Esophagus muscularis mucosa (tissue), 4 donors: Measurements from ENCODE around the gene ST3GAL6. TPM values are rescaled to one million over a fixed set of nuclear protein-coding genes. Genes with fewer than 3 reads are reported as not detected.

Source experiments
- DNase-seq: peaks from one replicate; pipeline ENCODE4 v3.0.0-alpha.2; 2017; ENCODE audit errors: extremely low spot score
- H3K27ac ChIP-seq, 4 donors: fragments of 200-600 bp; sonication (generic); replicated peaks in 1 of 4; 1 replicate in 3 of 4; 2 replicates in 1 of 4; pipeline ENCODE4 v1.5.1; 2016 to 2019; ENCODE audit warnings: mild to moderate bottlenecking in 1 of 4
- H3K27me3 ChIP-seq, 4 donors: fragments of 200-600 bp; sonication (generic); one replicate each; pipeline versions ENCODE4 v1.5.1 to v1.6.0; 2016 to 2019
- H3K36me3 ChIP-seq, 4 donors: fragments of 200-600 bp; sonication (generic); one replicate each; pipeline ENCODE4 v1.5.1; 2016 to 2019
- H3K4me1 ChIP-seq, 4 donors: fragments of 200-600 bp; sonication (generic); one replicate each; pipeline ENCODE4 v1.5.1; 2016 to 2019
- H3K4me3 ChIP-seq, 4 donors: fragments of 200-600 bp; sonication (generic); 1 replicate in 2 of 4; 2 replicates in 2 of 4; pipeline ENCODE4 v1.5.1; 2016 to 2019; ENCODE audit warnings: mild to moderate bottlenecking in 4 of 4, moderate library complexity in 1 of 4
- H3K9me3 ChIP-seq, 4 donors: fragments of 200-600 bp; sonication (generic); 1 replicate in 3 of 4; 2 replicates in 1 of 4; pipeline ENCODE4 v1.5.1; 2016 to 2019
- CTCF ChIP-seq, 3 experiments: fragments of 200-600 bp in 2 of 3; fragments of 450-650 bp in 1 of 3; sonication (generic) in 2 of 3; IDR thresholded peaks; one replicate each; pipeline ENCODE4 v1.5.1; 2017 to 2019; ENCODE audit warnings: antibody characterized with exemption in 3 of 3, mild to moderate bottlenecking in 2 of 3, moderate library complexity in 1 of 3
- EP300 ChIP-seq: sonication (generic); formaldehyde crosslinking; IDR thresholded peaks from one replicate; pipeline ENCODE4 v1.6.1; 2017; ENCODE audit warnings: antibody characterized with exemption
- POLR2A ChIP-seq: fragments of 450-650 bp; IDR thresholded peaks from one replicate; pipeline ENCODE4 v1.6.1; 2017; ENCODE audit warnings: antibody characterized with exemption, moderate library complexity, mild to moderate bottlenecking, low read depth
- POLR2AphosphoS5 ChIP-seq, 2 donors: sonication (generic); formaldehyde crosslinking; IDR thresholded peaks; one replicate each; pipeline ENCODE4 v1.6.1; 2017; ENCODE audit warnings: antibody characterized with exemption in 2 of 2
- WGBS: methylation state at CpG from one replicate; pipeline ENCODE4 v1.1.5; 2018; 5-methylcytosine and 5-hydroxymethylcytosine counted together
- intact Hi-C: fragments of 100-400 bp; cut with DNase I; formaldehyde crosslinking; loops from one replicate; pipeline ENCODE4 v1.15.1; 2023
- total RNA-seq, 4 donors: library from RNA; depleted of rRNA; stranded (reverse); fragments of >200 nt; gene quantifications; one replicate each; pipeline versions ENCODE4 v1.1.0 to v1.2.1, GENCODE V29; 2016

ST3GAL6 gene
- total RNA-seq, 4 donors from 2014 or later: 3.3 to 10.8 (median 4.6) TPM

- H3K36me3 ChIP-seq: peaks cover 13 to 56% (median 25%) of the 10 kb centered on the region in 4 donors
- TF ChIP-seq POLR2A (no peak), EP300 (no peak), POLR2AphosphoS5 (IDR thresholded peaks at IDR 0.05) (no peak), CTCF (IDR thresholded peaks at IDR 0.05) (no peak)
- H3K27ac ChIP-seq: no peak overlapping the region
- DNase-seq: no peak
- WGBS: 83% methylated on average over 6 of the region's 6 CpGs
- H3K4me1 ChIP-seq: no peaks in the 10 kb centered on the region
- H3K4me3 ChIP-seq: no peak overlapping the region
- H3K9me3 ChIP-seq: no peaks in the 10 kb centered on the region
- H3K27me3 ChIP-seq: no peaks in the 10 kb centered on the region
- intact Hi-C loops: loop anchor here (5.0 kb wide), 1 partner anchor 209 kb away; no protein-coding TSS in a partner anchor
Observed at GRCh38 chr3:98811048-98811447, 47.9 kb downstream of the ST3GAL6 start.

- intact Hi-C loops: loop anchor here (5.0 kb wide), 1 partner anchor 211 kb away; no protein-coding TSS in a partner anchor
- no peaks in the 10 kb centered on the region for H3K27me3 ChIP-seq
- DNase-seq: no peak
- peaks cover 0 to 40% (median 15%) of the 10 kb centered on the region in 4 donors for H3K36me3 ChIP-seq
- no peak overlapping the region for H3K27ac ChIP-seq
- H3K4me3 ChIP-seq: no peak overlapping the region
- H3K9me3 ChIP-seq: no peaks in the 10 kb centered on the region
- H3K4me1 ChIP-seq: peaks cover 0 to 5% (median 4%) of the 10 kb centered on the region in 4 donors
- TF ChIP-seq POLR2AphosphoS5 (IDR thresholded peaks at IDR 0.05) (no peak), CTCF (IDR thresholded peaks at IDR 0.05) (peak; percentile 48 to 55 (median 49))
- WGBS: 69% methylated on average over 5 of the region's 5 CpGs
Observed at GRCh38 chr3:98812851-98813374, 49.8 kb downstream of the ST3GAL6 start.

- H3K4me3 ChIP-seq: no peak overlapping the region
- no peak overlapping the region for H3K27ac ChIP-seq
- no peak for DNase-seq
- H3K27me3 ChIP-seq: no peaks in the 10 kb centered on the region
- intact Hi-C loops: loop anchor here (5.0 kb wide), 2 partner anchors 87 to 213 kb away; partner anchors contain the start of gene DCBLD2
- H3K36me3 ChIP-seq: peaks cover 0 to 42% (median 20%) of the 10 kb centered on the region in 4 donors
- TF ChIP-seq POLR2A: no peak
- TF ChIP-seq POLR2AphosphoS5 (IDR thresholded peaks at IDR 0.05): no peak
- no peak for TF ChIP-seq EP300
- no peak for TF ChIP-seq CTCF (IDR thresholded peaks at IDR 0.05)
- no peaks in the 10 kb centered on the region for H3K9me3 ChIP-seq
- H3K4me1 ChIP-seq: peaks cover 0 to 5% (median 4%) of the 10 kb centered on the region in 4 donors
- WGBS: 80% methylated on average over 5 of the region's 5 CpGs
Observed at GRCh38 chr3:98814817-98815420, 51.8 kb downstream of the ST3GAL6 start.

GRCh38 chr3:98817547-98818041, 54.5 kb downstream of the ST3GAL6 start:
- Histone ChIP-seq H3K4me1 (peaks cover 0 to 5% (median 4%) of the 10 kb centered on the region in 4 donors), H3K27ac (peak overlapping the region in 1 of 4 donors; percentile 1), H3K27me3 (no peaks in the 10 kb centered on the region), H3K9me3 (no peaks in the 10 kb centered on the region), H3K36me3 (peaks cover 0 to 43% (median 17%) of the 10 kb centered on the region in 4 donors), H3K4me3 (no peak overlapping the region)
- WGBS: 16% methylated on average over 3 of the region's 3 CpGs
- no peak for TF ChIP-seq POLR2A
- peak; percentile 78 to 91 (median 82) for TF ChIP-seq CTCF (IDR thresholded peaks at IDR 0.05)
- TF ChIP-seq POLR2AphosphoS5 (IDR thresholded peaks at IDR 0.05): no peak
- DNase-seq: no peak
- intact Hi-C loops: loop anchor here (1.0 to 5.0 kb wide), 2 partner anchors 85 to 177 kb away; partner anchors contain the start of gene DCBLD2
